Endodermal cell (in vitro differentiated cells): ENCODE measurements around the gene PHETA2. TPM values are rescaled to one million over a fixed set of nuclear protein-coding genes. Genes with fewer than 3 reads are reported as not detected.

Experiments used
- DNase-seq: peaks from one replicate; pipeline ENCODE4 v3.0.0-alpha.2; 2017
- H3K27ac ChIP-seq: 2 replicates; pipeline ENCODE4 v1.5.1; 2013; ENCODE audit warnings: mild to moderate bottlenecking, low read depth, low read length, moderate library complexity
- H3K27me3 ChIP-seq: 2 replicates; pipeline ENCODE4 v1.6.1; 2013; ENCODE audit warnings: mild to moderate bottlenecking, low read length, moderate library complexity; ENCODE audit not compliant: insufficient read depth, control insufficient read depth, poor library complexity, severe bottlenecking
- H3K36me3 ChIP-seq: 2 replicates; pipeline ENCODE4 v1.7.0; 2013; ENCODE audit warnings: mild to moderate bottlenecking, low read length, moderate library complexity; ENCODE audit not compliant: control insufficient read depth, insufficient read depth
- H3K4me1 ChIP-seq: one replicate; pipeline ENCODE4 v1.7.0; 2013; ENCODE audit warnings: low read length; ENCODE audit not compliant: control insufficient read depth, insufficient read depth
- H3K4me3 ChIP-seq: 2 replicates; pipeline ENCODE4 v1.5.1; 2013; ENCODE audit warnings: mild to moderate bottlenecking, low read length, moderate library complexity
- H3K9ac ChIP-seq: 2 replicates; pipeline ENCODE4 v1.6.1; 2013; ENCODE audit warnings: mild to moderate bottlenecking, low read length, moderate library complexity; ENCODE audit not compliant: poor library complexity, severe bottlenecking; ENCODE audit errors: extremely low read depth
- H3K9me3 ChIP-seq: 2 replicates; pipeline ENCODE4 v1.6.1; 2013; ENCODE audit warnings: mild to moderate bottlenecking, low read length, moderate library complexity; ENCODE audit not compliant: control insufficient read depth
- H3K27ac Mint-ChIP-seq: 2 replicates; pipeline ENCODE4 v1.8.0; 2020; ENCODE audit warnings: mixed read lengths
- H3K27me3 Mint-ChIP-seq: 2 replicates; pipeline ENCODE4 v1.8.0; 2021; ENCODE audit warnings: mild to moderate bottlenecking, mixed read lengths; ENCODE audit not compliant: insufficient read depth
- H3K36me3 Mint-ChIP-seq: 2 replicates; pipeline ENCODE4 v1.8.0; 2020; ENCODE audit warnings: low read depth, mixed read lengths
- H3K4me1 Mint-ChIP-seq: 2 replicates; pipeline ENCODE4 v1.8.0; 2020; ENCODE audit warnings: mixed read lengths
- H3K4me3 Mint-ChIP-seq: 2 replicates; pipeline ENCODE4 v1.8.0; 2020; ENCODE audit warnings: mild to moderate bottlenecking, moderate library complexity, mixed read lengths
- H3K9me3 Mint-ChIP-seq: 2 replicates; pipeline ENCODE4 v1.8.0; 2020; ENCODE audit warnings: mild to moderate bottlenecking, mixed read lengths
- WGBS, 2 experiments: methylation state at CpG; one replicate each; pipeline versions ENCODE4 v1.1.5 to v1.1.7; 2013; ENCODE audit warnings: missing lambda C conversion rate in 2 of 2, mixed read lengths in 1 of 2; ENCODE audit not compliant: insufficient coverage in 1 of 2, insufficient read length in 1 of 2; 5-methylcytosine and 5-hydroxymethylcytosine counted together
- long read RNA-seq, 4 experiments: library from polyadenylated mRNA in 2 of 4; library from RNA in 1 of 4; library from capped mRNA in 1 of 4; stranded (forward) in 3 of 4; unstranded in 1 of 4; transcript quantifications; one replicate each; pipeline ENCODE4 v2.0.0, GENCODE V29; 2020 to 2021; ENCODE audit warnings: inconsistent platforms in 1 of 4
- polyA plus RNA-seq, 2 experiments: library from polyadenylated mRNA; stranded (reverse); fragments of 50-300 nt; gene quantifications; one replicate each; pipeline ENCODE4 v1.2.3, GENCODE V29; 2013
- total RNA-seq, 2 donors: library from RNA; stranded (reverse); fragmentation: NEBNext Ultra II Directional in 1 of 2; extraction: Animal tissue kit (Norgen Biotek cat#: 25700) in 1 of 2; gene quantifications; 2 replicates in 1 of 2; 3 replicates in 1 of 2; pipeline ENCODE4 v1.2.1, GENCODE V29; 2021
- TF ChIP-seq, protein P1 (sequence below): fragments of 200-600 bp; sonication (generic); conservative IDR thresholded peaks from 2 replicates; pipeline ENCODE4 v1.5.0; 2021; ENCODE audit warnings: antibody characterized with exemption, mild to moderate bottlenecking

Gene PHETA2, protein sequence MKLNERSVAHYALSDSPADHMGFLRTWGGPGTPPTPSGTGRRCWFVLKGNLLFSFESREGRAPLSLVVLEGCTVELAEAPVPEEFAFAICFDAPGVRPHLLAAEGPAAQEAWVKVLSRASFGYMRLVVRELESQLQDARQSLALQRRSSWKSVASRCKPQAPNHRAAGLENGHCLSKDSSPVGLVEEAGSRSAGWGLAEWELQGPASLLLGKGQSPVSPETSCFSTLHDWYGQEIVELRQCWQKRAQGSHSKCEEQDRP
- 1 to 10 TPM; 8.1 to 9.0 TPM for total RNA-seq
- 2.6 TPM for polyA plus RNA-seq (2013, experiment 1 of 2)
- 2.5 TPM for polyA plus RNA-seq (2013, experiment 2 of 2)
- long read RNA-seq, experiment 1, partial matches to known transcripts: 0 of 4 reads
- long read RNA-seq, experiment 1, other reads (novel, unspliced or antisense): 2 of 4 reads
- long read RNA-seq, experiment 2, transcript PHETA2-201 (3 exons, 2,335 nt): major isoform, 13 of 24 reads
- long read RNA-seq, experiment 2, partial matches to known transcripts: 10 of 24 reads
- long read RNA-seq, experiment 2, other reads (novel, unspliced or antisense): 1 of 24 reads
- long read RNA-seq, experiment 3, transcript PHETA2-201 (3 exons, 2,335 nt): major isoform, 62 of 67 reads
- long read RNA-seq, experiment 3, partial matches to known transcripts: 0 of 67 reads
- long read RNA-seq, experiment 3, other reads (novel, unspliced or antisense): 2 of 67 reads
- long read RNA-seq, experiment 4, transcript PHETA2-201 (3 exons, 2,335 nt): major isoform, 12 of 13 reads
- long read RNA-seq, experiment 4, partial matches to known transcripts: 0 of 13 reads
- long read RNA-seq, experiment 4, other reads (novel, unspliced or antisense): 1 of 13 reads

GRCh38 chr22:42074132-42074811 lies at the start of gene PHETA2:
TSS of gene PHETA2 (plus strand) at chr22:42074248. CDS start at chr22:42077294, 3,046 bp downstream.
- Histone ChIP-seq H3K4me3 (no peak within 1 kb of the TSS), H3K27me3 (no peaks in the 10 kb centered on the region), H3K9ac (peak within 1 kb of the TSS; percentile 25), H3K9me3 (no peaks in the 10 kb centered on the region), H3K36me3 (no peaks in the 10 kb centered on the region), H3K4me1 (no peaks in the 10 kb centered on the region), H3K27ac (no peak within 1 kb of the TSS)
- TF ChIP-seq, protein P1, sequence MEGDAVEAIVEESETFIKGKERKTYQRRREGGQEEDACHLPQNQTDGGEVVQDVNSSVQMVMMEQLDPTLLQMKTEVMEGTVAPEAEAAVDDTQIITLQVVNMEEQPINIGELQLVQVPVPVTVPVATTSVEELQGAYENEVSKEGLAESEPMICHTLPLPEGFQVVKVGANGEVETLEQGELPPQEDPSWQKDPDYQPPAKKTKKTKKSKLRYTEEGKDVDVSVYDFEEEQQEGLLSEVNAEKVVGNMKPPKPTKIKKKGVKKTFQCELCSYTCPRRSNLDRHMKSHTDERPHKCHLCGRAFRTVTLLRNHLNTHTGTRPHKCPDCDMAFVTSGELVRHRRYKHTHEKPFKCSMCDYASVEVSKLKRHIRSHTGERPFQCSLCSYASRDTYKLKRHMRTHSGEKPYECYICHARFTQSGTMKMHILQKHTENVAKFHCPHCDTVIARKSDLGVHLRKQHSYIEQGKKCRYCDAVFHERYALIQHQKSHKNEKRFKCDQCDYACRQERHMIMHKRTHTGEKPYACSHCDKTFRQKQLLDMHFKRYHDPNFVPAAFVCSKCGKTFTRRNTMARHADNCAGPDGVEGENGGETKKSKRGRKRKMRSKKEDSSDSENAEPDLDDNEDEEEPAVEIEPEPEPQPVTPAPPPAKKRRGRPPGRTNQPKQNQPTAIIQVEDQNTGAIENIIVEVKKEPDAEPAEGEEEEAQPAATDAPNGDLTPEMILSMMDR: peak; percentile 73
- peak; percentile 68 for DNase-seq
- 30 to 35% methylated on average over 25 to 55 of the region's 55 CpGs for WGBS, 2 experiments
- H3K27ac Mint-ChIP-seq: peak within 1 kb of the TSS; percentile 52
- peak within 1 kb of the TSS; percentile 48 for H3K4me3 Mint-ChIP-seq
- H3K4me1 Mint-ChIP-seq: peaks cover 12% of the 10 kb centered on the region
- H3K36me3 Mint-ChIP-seq: peaks cover 3% of the 10 kb centered on the region
- no peaks in the 10 kb centered on the region for H3K9me3 Mint-ChIP-seq
- H3K27me3 Mint-ChIP-seq: peaks cover 9% of the 10 kb centered on the region

DNA sequence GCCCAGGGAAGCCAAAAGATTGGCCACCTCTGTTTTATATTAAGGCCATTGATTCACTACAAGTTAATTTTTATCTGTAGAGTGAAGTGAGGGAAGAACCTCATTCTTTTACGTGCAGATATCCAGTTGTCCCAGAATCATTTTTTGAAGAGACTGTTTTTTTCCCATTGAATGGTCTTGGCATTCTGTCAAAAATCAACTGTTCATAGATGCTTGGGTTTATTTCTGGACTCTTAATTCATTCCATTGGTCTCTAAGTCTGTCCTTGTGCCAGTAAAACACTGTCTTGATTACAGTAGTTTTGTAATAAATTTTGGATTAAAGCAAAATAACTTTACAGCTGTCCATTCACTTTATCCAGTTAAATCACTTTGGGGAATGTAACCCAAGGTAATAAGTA lies 48.6 kb upstream of the PHETA2 start:
- H3K4me3 ChIP-seq: no peak overlapping the region
- TF ChIP-seq, protein P1: no peak
- H3K4me1 Mint-ChIP-seq: no peaks in the 10 kb centered on the region
- no peak overlapping the region for H3K9ac ChIP-seq
- no peaks in the 10 kb centered on the region for H3K9me3 ChIP-seq
- H3K36me3 Mint-ChIP-seq: no peaks in the 10 kb centered on the region
- WGBS, 2 experiments: 90 to 93% methylated on average over 1 of the region's 1 CpG
- peaks cover 6% of the 10 kb centered on the region for H3K27me3 ChIP-seq
- H3K27me3 Mint-ChIP-seq: peaks cover 3% of the 10 kb centered on the region
- H3K9me3 Mint-ChIP-seq: no peaks in the 10 kb centered on the region
- H3K36me3 ChIP-seq: no peaks in the 10 kb centered on the region
- no peak for DNase-seq
- no peak overlapping the region for H3K4me3 Mint-ChIP-seq
- no peaks in the 10 kb centered on the region for H3K4me1 ChIP-seq
- no peak overlapping the region for H3K27ac ChIP-seq
- H3K27ac Mint-ChIP-seq: no peak overlapping the region

DNA sequence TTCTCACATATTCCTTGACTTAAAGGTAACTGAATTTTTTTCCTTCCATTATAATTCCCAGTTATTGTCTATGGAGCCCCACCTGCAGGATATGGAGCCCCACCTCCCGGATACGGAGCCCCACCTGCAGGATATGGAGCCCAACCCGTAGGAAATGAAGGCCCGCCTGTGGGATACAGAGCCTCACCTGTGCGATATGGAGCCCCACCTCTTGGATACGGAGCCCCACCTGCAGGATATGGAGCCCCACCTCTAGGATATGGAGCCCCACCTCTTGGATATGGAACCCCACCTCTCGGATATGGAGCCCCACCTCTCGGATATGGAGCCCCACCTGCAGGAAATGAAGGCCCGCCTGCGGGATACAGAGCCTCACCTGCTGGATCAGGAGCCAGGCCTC lies 47.3 kb upstream of the PHETA2 start:
- Histone ChIP-seq H3K27me3 (peaks cover 6% of the 10 kb centered on the region), H3K9me3 (no peaks in the 10 kb centered on the region), H3K4me3 (no peak overlapping the region), H3K4me1 (no peaks in the 10 kb centered on the region), H3K9ac (no peak overlapping the region), H3K27ac (no peak overlapping the region), H3K36me3 (no peaks in the 10 kb centered on the region)
- H3K9me3 Mint-ChIP-seq: no peaks in the 10 kb centered on the region
- peaks cover 7% of the 10 kb centered on the region for H3K27me3 Mint-ChIP-seq
- no peaks in the 10 kb centered on the region for H3K36me3 Mint-ChIP-seq
- peak; percentile 47 for DNase-seq
- H3K4me3 Mint-ChIP-seq: no peak overlapping the region
- 87 to 92% methylated on average over 6 to 10 of the region's 10 CpGs for WGBS, 2 experiments
- TF ChIP-seq, protein P1: no peak
- H3K4me1 Mint-ChIP-seq: no peaks in the 10 kb centered on the region
- H3K27ac Mint-ChIP-seq: no peak overlapping the region
